Rectal smooth muscle tissue (tissue), 1 donor: ENCODE measurements around the gene GOLGA6A.
A peak's percentile ranks its signal among the peaks of the same experiment; 100 is the strongest.
"Not testable (repeated sequence)": the region's sequence is repeated elsewhere in the genome, so short reads cannot be mapped to it uniquely, and the experiment has no call there.

Experiments
- H3K27ac ChIP-seq: one replicate; pipeline ENCODE4 v1.7.0; 2013; ENCODE audit warnings: low read depth, low read length, inconsistent platforms
- H3K27me3 ChIP-seq: one replicate; pipeline ENCODE4 v1.7.0; 2013; ENCODE audit warnings: low read length; ENCODE audit not compliant: control insufficient read depth, insufficient read depth
- H3K36me3 ChIP-seq: one replicate; pipeline ENCODE4 v1.7.0; 2013; ENCODE audit warnings: low read length; ENCODE audit not compliant: control insufficient read depth, insufficient read depth
- H3K4me1 ChIP-seq: one replicate; pipeline ENCODE4 v1.7.0; 2013; ENCODE audit warnings: low read length; ENCODE audit not compliant: control insufficient read depth, insufficient read depth
- H3K4me3 ChIP-seq: one replicate; pipeline ENCODE4 v1.7.0; 2013; ENCODE audit warnings: low read length
- H3K9ac ChIP-seq: one replicate; pipeline ENCODE4 v1.7.0; 2013; ENCODE audit warnings: low read length

GOLGA6A gene

DNA sequence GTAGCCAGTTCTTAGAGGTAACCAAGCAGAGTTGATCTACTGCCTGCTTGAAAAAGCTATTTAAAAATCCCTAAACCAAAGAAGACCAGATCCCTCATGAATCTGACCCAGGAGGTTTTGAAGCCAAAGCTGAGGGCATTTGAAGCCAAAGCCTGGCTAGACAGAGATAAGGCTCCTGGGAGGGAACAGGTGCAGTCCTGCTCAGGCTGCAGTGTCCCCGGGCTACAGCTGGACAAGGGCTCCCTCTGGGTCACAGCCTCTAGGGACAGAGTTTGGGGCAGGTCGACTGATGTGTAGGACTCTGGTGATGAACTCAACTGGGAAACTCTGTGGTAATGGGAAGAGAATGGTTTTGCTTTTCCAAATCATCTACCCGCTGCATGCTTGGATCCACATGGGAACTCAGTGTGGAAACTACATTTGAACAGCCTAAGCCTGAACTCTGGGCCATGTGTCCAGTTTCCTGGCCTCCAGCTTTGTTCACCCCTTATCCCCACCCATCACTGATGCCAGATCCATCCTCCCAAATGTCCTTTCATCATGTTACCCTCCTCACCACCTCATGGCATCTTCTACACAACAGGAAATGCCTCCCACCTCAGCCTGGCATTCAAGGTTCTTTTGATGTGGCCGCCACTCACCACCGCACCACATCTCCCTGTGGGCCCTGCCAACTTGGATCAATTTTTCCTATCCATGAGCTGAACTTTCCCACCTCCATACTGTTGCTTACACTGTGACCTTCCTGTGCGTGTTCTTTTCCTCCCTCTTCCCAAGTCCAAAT lies 23.1 kb downstream of the GOLGA6A start:
- H3K27me3 ChIP-seq, H3K4me1 ChIP-seq, H3K9ac ChIP-seq, H3K4me3 ChIP-seq, H3K36me3 ChIP-seq, H3K27ac ChIP-seq: not testable (repeated sequence)

DNA sequence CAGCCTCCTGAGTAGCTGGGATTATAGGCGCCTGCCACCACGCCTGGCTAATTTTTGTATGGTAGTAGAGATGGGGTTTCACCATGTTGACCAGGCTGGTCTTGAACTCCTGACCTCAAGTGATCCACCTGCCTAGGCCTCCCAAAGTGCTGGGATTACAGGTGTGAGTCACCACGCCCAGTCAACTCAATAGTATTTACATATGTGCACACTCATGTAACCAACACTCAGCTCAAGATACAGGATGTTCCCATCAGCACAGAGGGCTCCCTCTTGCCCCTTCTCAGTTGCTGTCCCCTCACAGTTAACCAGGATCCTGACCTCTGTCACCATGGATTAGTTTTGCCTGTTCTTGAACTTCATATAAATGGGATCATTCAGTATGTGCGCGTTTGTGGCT lies 26.0 kb downstream of the GOLGA6A start:
- not testable (repeated sequence) for H3K4me3 ChIP-seq, H3K9ac ChIP-seq, H3K27ac ChIP-seq, H3K36me3 ChIP-seq, H3K27me3 ChIP-seq
- H3K4me1 ChIP-seq: peaks cover 12% of the 10 kb centered on the region

DNA sequence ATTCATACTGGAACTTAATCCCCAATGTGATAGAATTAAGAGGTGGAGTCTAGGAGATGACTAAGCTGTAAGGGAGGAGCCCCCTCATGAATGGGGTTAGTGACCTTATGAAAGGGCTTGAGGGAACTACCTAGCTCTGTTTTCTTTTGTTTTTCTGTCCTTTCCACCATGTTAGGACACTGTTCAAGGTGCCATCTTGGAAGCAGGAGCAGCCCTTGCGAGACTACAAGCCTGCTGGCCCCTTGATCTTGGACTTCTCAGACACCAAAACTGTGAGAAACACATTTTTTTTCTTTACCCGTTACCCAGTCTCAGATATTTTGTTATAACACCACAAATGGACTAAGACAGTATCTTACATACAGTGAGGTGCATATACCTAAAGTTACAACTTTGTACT lies 26.5 kb downstream of the GOLGA6A start:
- Histone ChIP-seq H3K4me3 (no peak overlapping the region), H3K9ac (no peak overlapping the region), H3K36me3 (no peaks in the 10 kb centered on the region), H3K27me3 (no peaks in the 10 kb centered on the region), H3K4me1 (peaks cover 15% of the 10 kb centered on the region), H3K27ac (no peak overlapping the region)

DNA sequence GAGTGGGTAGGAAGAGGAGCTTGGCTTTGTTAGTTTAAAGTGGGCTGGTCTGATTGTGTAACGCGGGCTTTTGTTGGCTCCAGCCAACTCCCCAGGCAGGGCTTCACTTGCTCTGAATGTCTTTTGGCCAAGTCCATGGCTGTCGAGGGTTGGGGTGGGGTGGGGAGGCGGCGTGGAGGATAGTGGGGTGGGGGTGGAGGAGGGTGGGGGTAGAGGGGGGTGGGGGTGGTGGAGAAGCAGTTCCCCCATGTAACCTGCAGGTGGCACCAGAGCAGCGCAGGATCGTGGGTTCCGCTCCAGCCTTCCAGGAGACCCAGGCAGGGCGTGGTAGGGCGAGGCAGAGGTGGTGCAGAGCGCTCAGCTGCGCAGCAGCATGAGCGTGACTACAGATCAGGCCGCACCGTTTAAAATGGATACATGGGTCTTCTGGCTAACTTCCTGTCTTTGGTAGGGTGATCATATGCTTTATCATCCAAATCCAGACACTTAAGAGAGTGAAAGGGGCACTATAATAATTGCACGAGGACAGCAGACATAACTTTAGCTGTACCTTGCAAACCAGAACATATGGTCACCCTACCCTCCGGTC lies 28.3 kb downstream of the GOLGA6A start:
- Histone ChIP-seq H3K9ac (peak overlapping the region; percentile 30), H3K27me3 (no peaks in the 10 kb centered on the region), H3K27ac (no peak overlapping the region), H3K4me1 (peaks cover 19% of the 10 kb centered on the region), H3K4me3 (peak overlapping the region; percentile 22), H3K36me3 (no peaks in the 10 kb centered on the region)

DNA sequence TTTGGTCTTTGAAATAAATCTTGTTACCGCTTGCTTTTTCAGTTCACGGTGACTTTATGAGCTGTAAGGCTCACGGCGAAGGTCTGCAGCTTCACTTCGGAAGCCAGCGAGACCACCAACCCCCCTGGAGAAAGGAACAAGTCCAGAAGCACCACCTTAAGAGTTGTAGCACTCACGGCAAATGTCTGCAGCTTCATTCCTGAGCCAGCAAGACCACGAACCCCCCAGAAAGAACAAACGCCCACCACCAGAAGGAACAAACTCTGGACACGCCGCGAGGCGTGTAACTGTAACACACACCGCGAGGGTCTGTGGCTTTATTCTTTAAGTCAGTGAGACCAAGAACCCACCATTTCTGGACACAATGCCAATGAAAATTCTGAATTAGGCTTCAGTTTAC lies 28.8 kb downstream of the GOLGA6A start:
- peaks cover 19% of the 10 kb centered on the region for H3K4me1 ChIP-seq

DNA sequence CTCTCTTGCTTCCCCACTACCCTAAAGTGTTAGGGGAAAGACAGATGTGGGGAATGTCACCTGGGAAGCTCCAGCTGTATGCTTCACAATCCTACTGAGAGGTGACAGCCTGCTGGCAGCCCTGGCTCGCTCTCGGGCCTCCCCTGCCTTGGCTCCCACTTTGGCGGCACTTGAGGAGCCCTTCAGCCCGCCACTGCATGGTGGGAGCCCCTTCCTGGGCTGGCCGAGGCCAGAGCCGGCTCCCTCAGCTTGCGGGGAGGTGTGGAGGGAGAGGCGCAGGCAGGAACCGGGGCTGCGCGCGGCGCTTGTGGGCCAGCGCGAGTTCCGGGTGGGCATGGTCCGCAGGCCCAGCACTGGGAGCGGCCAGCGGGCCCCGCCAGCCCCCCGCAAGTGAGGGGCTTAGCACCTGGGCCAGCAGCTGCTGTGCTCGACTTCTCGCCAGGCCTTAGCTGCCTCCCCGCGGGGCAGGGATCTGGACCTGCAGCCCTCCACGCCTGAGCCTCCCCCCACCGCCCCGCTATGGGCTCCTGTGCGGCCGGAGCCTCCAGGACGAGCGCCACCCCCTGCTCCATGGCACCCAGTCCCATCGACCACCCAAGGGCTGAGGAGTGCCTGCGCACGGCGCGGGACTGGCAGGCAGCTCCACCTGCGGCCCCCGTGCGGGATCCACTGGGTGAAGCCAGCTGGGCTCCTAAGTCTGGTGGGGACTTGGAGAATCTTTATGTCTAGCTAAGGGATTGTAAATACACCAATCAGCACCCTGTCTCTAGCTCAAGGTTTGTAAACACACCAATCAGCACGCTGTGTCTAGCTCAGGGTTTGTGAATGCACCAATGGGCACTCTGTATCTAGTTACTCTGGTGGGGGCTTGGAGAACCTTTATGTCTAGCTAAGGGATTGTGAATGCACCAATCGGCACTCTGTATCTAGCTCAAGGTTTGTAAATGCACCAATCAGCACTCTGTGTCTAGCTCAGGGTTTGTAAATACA lies 29.8 kb downstream of the GOLGA6A start:
- H3K36me3 ChIP-seq, H3K27ac ChIP-seq, H3K4me3 ChIP-seq, H3K9ac ChIP-seq, H3K27me3 ChIP-seq: not testable (repeated sequence)
- peaks cover 22% of the 10 kb centered on the region for H3K4me1 ChIP-seq

More for the DNA sequence above, 28.8 kb downstream of the GOLGA6A start:
- Histone ChIP-seq H3K9ac (no peak overlapping the region), H3K36me3 (no peaks in the 10 kb centered on the region), H3K4me3 (no peak overlapping the region), H3K27me3 (no peaks in the 10 kb centered on the region), H3K27ac (no peak overlapping the region)

DNA sequence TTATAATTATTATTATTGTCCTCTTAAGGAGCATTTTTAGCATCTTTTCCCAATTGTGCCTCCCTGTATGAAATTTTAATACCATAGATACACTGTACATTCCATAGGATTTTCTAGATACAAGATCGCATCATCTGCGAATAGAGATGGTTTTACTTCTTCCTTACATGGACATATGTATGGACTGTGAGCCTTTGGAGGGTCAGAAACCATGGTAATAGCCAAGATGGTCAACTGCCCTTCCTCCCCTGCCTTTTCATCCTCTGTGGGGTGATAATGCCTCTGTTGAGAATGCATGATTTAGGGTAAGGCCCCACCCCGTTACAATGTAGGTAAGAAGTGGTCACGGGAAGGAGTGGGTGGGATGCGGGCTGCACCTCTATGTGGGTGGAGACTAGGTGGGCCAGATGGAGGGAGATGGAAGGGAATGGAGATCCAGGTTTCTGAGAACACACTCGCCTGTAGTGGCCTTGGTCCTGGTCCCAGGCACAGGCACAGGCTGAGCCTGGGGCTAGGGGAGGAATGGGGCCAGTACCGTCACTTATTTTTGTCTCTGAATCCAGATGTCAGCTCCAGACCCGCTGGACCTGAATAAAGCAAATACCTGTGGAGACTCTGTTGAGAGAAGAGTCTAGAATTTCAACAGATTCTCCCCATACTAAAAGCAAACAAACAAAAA lies 31.7 kb downstream of the GOLGA6A start:
- H3K4me1 ChIP-seq: peaks cover 22% of the 10 kb centered on the region
- no peaks in the 10 kb centered on the region for H3K36me3 ChIP-seq
- peaks cover 3% of the 10 kb centered on the region for H3K27me3 ChIP-seq
- H3K4me3 ChIP-seq: no peak overlapping the region
- H3K27ac ChIP-seq: peak overlapping the region; percentile 64
- no peak overlapping the region for H3K9ac ChIP-seq

DNA sequence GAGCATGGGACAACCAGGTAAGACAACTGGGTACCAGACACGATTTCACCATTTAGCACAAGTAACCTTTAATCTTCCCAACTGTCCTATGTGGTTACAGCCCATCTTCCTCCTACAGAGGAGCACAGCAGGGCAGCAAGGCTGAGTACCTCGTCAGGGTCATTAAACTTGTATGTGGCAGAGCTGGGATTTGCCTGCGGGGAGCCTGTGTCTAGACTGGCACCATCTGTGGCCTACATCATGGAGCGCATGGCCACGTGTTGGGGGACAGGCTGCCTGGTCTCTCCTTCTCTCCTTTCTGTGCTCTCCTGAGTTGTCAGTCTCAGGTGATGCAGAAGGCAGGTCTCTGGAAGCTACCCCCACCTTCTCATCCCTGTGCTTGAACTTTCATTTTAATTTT lies 32.2 kb downstream of the GOLGA6A start:
- Histone ChIP-seq H3K4me3 (no peak overlapping the region), H3K4me1 (peaks cover 22% of the 10 kb centered on the region), H3K27ac (peak overlapping the region; percentile 6), H3K36me3 (no peaks in the 10 kb centered on the region), H3K9ac (no peak overlapping the region), H3K27me3 (peaks cover 3% of the 10 kb centered on the region)

DNA sequence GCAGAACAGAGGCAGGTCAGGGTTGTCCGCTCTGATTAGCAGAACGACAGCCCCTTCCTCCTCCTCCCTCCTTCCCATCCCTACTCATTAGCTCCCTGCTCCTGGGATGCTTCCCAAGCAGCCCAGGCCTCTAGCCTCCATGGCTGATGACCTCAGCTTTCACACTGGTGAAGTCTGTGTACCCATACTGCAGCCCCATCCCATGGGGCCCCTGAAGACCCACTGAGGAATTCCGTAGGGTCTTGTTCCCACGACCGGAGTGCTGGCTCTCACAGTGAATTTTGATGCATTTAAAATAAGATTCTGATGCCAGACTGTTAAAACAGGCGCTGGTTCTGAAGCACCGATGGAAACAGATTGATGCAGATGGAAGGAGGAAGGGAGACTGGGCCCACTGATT lies 36.1 kb downstream of the GOLGA6A start:
- Histone ChIP-seq H3K9ac (no peak overlapping the region), H3K27ac (no peak overlapping the region), H3K27me3 (peaks cover 3% of the 10 kb centered on the region), H3K4me3 (no peak overlapping the region), H3K36me3 (no peaks in the 10 kb centered on the region), H3K4me1 (peaks cover 10% of the 10 kb centered on the region)

DNA sequence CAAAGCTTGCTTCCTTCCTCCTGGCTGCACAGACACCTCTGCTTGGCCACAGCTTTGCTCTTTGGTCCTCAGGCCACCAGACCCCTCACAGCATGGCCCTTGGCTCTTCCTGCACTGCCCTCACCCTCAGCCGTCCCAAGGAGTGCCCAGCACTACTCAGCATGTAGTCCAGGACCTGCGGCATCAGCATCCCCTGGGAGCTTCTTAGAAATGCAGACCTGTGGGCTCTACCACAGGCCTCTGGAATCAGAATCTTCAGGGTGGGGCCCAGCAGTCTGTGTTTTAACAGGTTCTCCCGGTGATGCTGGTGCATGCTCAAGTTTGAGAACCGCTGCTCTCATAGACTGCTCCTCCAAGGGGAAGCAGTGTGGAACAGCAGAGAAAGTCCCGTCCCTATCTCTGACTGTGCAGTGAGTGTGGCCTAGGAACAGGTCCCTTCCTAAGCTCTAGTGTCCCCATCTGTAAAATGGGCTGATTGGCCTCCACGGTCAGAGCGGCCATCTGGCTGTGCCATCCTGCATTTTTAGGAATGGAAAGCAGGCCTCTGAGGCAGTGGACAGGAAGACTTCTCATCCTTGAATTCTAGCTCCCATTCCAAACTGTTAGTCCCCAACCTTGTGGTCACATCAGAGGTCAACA lies 36.6 kb downstream of the GOLGA6A start:
- H3K27ac ChIP-seq: no peak overlapping the region
- no peak overlapping the region for H3K4me3 ChIP-seq
- peaks cover 3% of the 10 kb centered on the region for H3K27me3 ChIP-seq
- H3K36me3 ChIP-seq: no peaks in the 10 kb centered on the region
- peaks cover 8% of the 10 kb centered on the region for H3K4me1 ChIP-seq
- no peak overlapping the region for H3K9ac ChIP-seq

DNA sequence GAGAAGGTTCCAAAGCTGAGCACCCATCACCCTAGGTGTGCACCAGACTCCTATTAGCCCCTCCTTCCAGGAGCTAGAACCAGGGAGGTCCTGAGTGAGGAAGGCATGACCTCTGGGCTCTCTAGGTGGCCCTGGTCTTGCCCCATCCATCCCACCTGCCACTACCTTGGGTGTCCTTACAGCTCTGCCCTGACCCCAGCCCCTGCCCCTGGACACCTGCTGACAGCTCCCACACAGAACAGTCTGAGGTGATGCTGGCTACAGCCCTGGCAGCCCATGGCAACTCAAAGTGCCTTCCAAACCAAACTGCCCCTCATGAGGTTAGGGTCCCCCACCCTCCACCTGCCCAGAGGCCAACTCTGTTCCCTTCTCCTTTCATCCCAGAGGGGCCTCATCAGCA lies 37.2 kb downstream of the GOLGA6A start:
- Histone ChIP-seq H3K27me3 (peaks cover 3% of the 10 kb centered on the region), H3K4me3 (no peak overlapping the region), H3K27ac (no peak overlapping the region), H3K9ac (no peak overlapping the region), H3K36me3 (no peaks in the 10 kb centered on the region), H3K4me1 (peaks cover 9% of the 10 kb centered on the region)
